ENCODE measurements around the gene AACS.
"Not testable (repeated sequence)": the region's sequence is repeated elsewhere in the genome, so short reads cannot be mapped to it uniquely, and the experiment has no call there.

The AACS gene

GRCh38 chr12:125122668-125123067 is 57.4 kb downstream of the AACS start:
- DNase-seq (ENCODE audit: low read depth, low spot score), result no peak

DNA sequence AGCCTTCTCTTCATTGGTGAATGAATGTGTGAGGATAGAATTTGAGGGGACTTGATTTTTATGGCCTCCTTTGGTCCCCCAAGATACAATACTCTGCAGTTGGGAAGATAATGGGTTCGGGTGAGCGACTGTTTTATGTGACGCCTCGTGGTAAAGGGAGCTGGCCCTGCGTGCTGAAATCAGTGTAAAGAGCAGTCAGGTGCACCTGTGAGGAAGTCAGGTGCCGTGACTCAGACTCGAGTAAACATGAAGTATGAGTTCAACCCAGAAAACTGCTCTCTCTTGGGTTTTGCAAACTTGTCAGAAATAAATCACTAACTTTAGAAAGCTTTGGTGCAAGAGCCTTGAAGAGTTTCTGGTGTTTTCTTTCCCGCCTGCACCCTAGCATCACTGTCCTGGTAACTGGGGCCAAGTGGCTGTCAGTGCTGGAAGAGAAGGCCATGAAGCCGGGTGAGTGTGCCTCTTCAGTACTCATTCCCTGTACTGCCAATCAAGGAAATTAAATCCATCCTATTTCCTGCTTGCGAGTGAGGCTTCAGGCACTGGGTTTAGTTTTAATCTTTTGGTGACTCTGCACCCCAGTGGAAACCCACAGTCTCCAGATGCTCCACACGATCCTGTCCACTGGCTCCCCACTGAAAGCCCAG is 59.2 kb downstream of the AACS start:
- no peak for DNase-seq (ENCODE audit: low read depth, low spot score)

DNA sequence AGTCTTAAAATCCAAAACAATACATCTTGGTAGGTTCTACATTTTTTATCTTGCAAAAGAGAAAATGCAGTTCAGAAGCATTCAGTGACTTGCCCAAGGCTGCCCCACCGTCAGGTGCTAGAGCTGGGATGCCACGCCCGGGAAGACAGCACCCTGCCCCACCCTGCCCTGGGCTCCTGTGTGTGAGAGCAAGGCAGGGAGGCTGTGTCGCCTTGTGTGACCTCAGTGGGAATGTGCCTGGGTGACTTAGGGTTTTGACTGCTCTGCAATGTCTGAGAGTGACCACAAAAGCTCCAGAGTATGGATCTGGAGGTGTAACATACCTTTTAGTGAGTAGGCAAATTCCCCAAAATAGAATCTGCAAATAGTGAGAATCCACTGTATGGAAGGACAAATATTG is 60.0 kb downstream of the AACS start:
- DNase-seq (ENCODE audit: low read depth, low spot score), result no peak

DNA sequence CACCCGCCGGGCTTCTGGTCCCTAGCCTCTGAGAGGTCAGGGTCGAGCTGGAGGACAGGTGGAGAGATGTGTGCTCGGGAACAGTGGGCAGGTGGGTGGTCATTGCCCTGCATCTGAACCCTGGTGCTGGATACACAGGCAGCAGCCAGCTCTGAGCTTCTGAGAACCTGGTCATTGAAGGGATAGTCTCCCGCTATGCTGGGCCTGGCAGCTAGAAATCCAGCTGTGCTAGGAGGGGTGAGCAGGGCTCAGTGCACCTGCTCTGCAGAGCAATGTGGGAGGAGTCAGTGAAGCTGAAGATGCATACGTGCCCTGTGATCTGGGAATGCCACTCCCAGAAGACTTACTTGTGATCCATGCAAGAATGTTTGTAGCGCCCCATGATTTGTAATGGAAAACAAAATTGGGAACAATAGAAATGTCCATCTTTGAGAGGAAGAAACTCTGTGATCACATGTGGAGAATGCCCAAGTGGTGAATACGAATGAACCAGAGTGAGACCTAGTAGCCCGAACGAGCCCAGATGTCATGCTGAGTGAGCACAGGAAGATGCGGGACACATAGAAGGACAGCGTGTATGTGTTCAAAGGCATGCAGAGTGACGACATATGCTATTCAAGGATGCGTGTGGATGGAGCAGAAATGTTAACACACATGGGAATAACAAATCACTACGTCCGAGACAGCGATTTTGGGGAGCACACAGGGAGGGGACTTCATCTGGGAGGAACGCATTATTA is 63.4 kb downstream of the AACS start:
- no peak for DNase-seq (ENCODE audit: low read depth, low spot score)

DNA sequence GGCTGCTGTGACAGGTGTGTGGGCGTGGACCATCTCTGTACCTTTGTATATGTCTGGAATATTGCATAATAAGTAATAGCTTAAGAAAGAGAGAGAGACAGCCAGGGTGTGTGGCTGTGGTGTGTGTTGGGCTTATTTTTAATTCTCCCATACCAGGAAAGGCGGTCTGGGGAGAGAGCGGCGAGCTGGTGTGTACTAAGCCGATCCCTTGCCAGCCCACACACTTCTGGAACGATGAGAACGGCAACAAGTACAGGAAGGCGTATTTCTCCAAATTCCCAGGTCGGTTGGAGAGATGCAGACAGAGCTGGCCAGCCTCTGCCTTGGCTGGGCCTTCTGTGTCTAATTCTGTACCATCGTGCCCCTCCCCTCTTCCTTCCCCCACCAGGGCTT is 63.9 kb downstream of the AACS start:
- no peak for DNase-seq (ENCODE audit: low read depth, low spot score)

DNA sequence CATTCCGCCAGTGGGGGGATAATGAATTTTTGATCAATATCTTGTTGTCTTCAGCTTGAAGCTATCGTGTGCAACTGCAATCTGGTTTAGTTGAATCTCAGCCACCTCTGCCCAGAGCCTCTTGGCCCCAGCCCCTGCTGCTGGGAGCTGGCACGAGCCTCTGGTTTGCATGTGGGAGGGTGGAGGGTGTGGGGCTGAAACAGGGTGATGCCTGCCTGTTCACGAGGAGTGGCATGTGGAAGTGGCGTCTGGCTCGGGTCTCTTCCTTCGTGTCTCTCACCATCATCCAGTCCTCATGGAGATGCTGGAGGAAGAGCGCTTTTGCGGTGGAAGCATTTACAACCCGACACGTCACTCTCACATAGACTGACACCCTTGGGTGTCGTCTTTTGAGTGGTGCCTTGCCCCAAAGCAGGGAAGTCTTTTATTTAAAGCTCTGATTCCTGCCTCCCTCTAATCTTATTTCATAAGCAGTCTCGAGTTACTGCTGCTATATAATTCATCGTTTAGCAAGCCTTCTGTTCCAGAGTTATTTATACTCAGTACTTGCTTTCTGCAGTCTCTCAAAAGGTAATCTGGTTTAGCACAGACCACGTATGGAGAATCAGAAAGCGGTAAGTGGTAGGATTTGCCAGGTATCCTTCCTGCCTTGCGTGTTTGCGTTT is 64.5 kb downstream of the AACS start:
- DNase-seq (ENCODE audit: low read depth, low spot score), result no peak

DNA sequence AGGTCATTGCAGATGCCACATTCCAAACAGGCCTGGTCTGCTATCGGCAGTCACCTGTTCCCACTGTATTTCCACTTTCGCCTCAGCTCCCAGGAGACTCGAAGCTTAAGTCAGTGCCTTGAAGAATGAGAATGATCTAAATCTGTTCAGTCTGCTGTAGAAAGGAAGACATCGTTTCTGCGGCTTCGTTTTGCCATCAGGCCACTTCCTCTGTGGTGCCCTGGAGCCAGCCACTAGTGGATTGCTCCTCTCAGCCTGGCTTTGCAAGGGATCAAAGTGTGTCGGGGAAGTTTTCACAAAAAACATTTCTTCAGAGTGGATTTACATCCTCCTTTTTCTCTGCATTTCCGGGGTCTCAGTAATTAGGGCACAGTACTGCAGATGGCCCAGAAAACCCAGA is 66.7 kb downstream of the AACS start:
- DNase-seq (ENCODE audit: low read depth, low spot score), result no peak

- no peak for DNase-seq (ENCODE audit: low read depth, low spot score)
Observed at GRCh38 chr12:125132698-125133400, 67.6 kb downstream of the AACS start.

- no peak for DNase-seq (ENCODE audit: low read depth, low spot score)
Observed at GRCh38 chr12:125133616-125134015, 68.4 kb downstream of the AACS start.

DNA sequence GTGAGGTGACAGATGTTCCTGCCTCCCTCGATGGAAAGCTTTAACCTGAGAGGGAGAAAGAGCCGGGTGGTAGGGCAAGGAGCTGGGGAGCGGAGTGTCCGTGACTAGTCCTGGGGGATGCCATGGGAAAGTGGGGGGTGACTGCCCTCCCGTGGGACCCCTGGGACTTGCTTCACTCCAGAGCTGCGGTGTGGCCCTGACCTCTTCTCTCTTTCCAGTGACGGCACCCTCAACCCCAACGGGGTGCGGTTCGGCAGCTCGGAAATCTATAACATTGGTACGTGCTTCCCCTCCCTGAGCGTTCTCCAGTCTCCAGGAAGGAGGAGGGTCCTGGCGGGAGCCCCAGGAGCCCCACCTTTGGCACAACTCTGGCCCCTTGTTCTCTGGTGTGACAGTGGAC is 69.3 kb downstream of the AACS start:
- no peak for DNase-seq (ENCODE audit: low read depth, low spot score)

DNA sequence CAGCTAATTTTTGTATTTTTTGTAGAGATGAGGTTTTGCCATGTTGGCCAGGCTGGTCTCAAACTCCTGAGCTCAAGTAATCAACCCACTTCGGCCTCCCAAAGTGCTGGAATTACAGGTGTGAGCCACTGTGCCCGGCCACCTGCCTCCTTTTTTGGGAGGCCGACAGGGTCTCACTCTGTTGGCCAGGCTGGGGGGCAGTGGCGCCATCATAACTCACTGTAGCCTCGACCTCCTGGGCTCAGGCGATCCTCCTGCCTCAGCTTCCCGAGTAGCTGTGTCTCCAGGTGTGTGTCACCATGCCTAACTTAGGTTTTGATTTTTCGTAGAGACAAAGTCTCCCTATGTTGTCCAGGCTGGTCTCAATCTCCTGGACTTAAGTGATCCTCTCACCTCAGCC is 70.7 kb downstream of the AACS start:
- DNase-seq (ENCODE audit: low read depth, low spot score), result no peak

GRCh38 chr12:125136702-125137101 is 71.5 kb downstream of the AACS start:
- no peak for DNase-seq (ENCODE audit: low read depth, low spot score)

GRCh38 chr12:125137766-125138344 is 72.6 kb downstream of the AACS start:
- no peak for DNase-seq (ENCODE audit: low read depth, low spot score)

- DNase-seq (ENCODE audit: low read depth, low spot score), result no peak
Observed at GRCh38 chr12:125140279-125141209, 75.3 kb downstream of the AACS start.

DNA sequence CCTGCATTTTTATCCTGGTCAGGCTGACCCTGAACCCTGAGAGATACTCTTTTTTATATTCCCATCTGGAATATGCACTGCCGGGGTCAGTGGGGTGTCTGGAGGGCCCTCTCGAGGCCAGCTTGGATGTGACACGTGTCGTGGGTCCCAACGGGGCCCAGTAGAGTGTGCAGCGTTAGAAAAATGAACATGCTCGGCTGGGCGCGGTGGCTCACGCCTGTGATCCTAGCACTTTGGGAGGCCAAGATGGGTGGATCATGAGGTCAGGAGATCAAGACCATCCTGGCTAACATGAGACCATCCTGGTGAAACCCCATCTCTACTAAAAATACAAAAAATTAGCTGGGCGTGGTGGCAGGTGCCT is 76.0 kb downstream of the AACS start:
- DNase-seq (ENCODE audit: low read depth, low spot score), result not testable (repeated sequence)

DNA sequence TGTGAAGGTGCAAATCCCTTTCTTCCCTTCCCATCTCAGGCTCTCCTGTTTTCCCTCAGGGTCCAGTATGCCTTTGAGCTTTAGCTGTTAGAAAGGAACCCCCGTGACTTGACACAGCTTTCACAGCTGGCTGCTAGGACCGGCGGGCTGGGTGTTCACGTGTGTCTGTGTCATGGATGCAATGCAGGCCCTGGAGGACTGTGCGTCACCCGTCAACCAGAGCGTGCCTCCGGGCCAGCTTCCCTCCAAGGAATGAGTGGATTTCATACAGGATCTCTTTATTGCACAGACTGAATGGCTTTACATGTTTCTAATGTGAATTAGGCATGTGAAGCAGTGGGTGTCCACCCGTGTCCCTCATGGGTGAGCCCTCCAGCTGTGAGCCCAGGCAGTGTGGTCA is 77.4 kb downstream of the AACS start:
- DNase-seq (ENCODE audit: low read depth, low spot score), result no peak

- DNase-seq (ENCODE audit: low read depth, low spot score), result no peak
Observed at GRCh38 chr12:125143491-125143890, 78.3 kb downstream of the AACS start.

DNA sequence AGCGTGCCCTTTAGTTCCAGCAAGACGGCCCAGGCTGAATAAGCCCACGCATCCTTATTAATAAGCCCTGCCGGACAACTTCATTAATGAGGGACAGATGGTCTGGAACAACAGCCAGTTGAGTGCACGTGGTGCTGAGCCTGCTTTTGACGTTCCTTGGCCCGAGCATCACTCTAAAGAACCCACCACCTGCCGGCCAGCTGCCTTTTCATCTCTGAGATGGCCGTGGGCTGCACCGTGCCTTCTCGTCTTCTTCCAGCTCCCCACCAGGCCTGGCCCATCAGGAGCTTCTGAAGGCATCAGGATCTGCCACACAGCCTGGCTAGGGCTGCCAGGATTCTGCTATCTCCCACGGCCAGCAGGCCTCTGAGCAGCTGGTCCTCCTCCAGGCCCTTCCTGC is 80.0 kb downstream of the AACS start:
- no peak for DNase-seq (ENCODE audit: low read depth, low spot score)

- DNase-seq (ENCODE audit: low read depth, low spot score), result no peak
Observed at GRCh38 chr12:125148316-125148715, 83.1 kb downstream of the AACS start.

DNA sequence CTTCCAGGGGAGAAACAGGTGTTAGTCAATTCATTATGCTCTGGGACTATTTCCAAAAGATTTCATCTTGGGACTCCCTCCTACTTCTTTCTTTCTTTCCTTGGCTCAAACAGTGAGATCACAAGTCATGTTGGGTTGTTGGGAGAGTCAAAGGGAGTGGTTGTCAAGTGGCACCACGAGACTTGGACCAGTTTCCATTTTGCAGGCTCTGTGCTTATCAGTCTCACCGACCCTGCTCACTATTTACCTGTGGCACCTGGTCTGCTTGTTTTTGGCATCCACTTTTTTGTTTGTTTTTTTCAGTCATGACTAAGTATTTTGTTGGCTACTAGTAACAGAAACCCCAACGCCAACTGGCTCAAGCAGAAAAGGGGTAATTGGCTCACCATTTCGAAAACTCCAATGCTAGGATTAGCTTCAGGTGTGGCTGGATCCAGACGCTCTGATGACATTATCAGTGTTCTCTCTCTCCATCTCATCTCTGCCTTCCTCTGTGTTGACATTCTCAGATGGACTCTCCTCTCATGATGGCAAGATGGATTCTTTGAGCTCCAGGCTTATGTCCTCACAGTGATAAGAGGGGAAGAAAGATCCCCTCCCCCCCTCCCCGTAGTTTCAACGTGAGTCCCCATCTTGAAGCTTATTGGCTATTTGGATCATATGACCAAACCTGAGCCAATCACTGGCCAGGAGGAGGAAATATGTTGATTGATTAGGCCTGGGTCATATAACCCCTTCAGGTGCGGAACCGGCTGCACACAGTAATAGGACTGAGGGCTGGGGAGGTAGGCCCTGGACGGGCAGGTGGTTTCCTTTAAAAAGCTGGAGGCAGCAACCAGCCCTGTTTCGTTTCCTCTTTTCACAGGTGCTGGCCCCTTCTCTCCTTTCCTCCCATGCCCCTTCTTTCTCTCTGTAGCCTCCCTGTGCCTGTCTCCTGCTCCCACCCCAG is 84.2 kb downstream of the AACS start:
- DNase-seq (ENCODE audit: low read depth, low spot score), result no peak

All from iPS DF 19.7 (cell line).